Measurements from ENCODE around the gene GOLT1B. TPM values are rescaled to one million over a fixed set of nuclear protein-coding genes. Genes with fewer than 3 reads are reported as not detected.

Gene GOLT1B
- total RNA-seq, 4 donors from 2014 or later = 11.8 to 24.7 (median 21.6) TPM

- WGBS = 63% methylated on average over 2 of the region's 2 CpGs
- no peaks in the 10 kb centered on the region for H3K9me3 ChIP-seq
Measured at GRCh38 chr12:21562859-21563258, 61.3 kb downstream of the GOLT1B start.

DNA sequence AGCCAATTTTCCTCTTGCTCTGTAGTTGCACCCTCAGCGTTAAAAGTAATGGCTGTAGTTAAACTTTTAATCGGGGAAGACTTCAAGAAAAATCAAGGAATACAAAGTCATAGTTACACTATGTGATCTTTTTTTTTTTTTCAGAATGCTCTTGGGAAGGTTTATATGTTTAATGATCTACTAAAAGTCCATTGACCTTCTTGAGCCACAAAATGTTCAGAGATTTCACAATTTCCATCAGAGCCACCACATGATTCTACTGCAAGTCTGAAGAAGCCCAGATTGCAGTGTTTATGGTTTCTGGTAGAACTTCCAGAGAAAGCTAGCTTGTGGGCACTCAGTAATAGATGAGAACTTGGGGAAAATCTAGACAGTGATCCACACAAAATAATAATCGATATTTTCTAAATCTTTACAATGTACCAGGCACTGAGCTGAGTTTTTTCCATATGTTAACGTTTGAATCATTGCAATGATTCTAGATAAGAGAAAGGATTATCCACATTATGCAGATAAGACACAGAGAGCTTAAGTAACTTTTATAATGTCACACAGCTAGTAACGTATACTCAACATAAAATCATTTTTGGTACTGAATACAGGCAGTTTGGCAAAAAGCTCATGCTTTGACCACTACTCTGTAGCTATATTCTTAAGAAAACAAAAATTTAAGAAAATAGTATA, 64.8 kb downstream of the GOLT1B start:
- Histone ChIP-seq H3K9me3 (no peaks in the 10 kb centered on the region), H3K4me1 (no peaks in the 10 kb centered on the region), H3K27ac (replicated peaks in 1 of 4) (no peak overlapping the region), H3K27me3 (no peaks in the 10 kb centered on the region), H3K36me3 (no peaks in the 10 kb centered on the region), H3K4me3 (no peak overlapping the region)
- 86% methylated on average over 5 of the region's 5 CpGs for WGBS
- DNase-seq (ENCODE audit: extremely low spot score) = no peak
- intact Hi-C loops (cut with DNase I) = no loop called here
- TF ChIP-seq POLR2A (IDR thresholded peaks at IDR 0.05; ENCODE audit: low read depth) (no peak), CTCF (IDR thresholded peaks at IDR 0.05) (no peak), EP300 (IDR thresholded peaks at IDR 0.05) (no peak), POLR2AphosphoS5 (IDR thresholded peaks at IDR 0.05) (no peak)

More at GRCh38 chr12:21562859-21563258, 61.3 kb downstream of the GOLT1B start:
- no peak for DNase-seq (ENCODE audit: extremely low spot score)
- Histone ChIP-seq H3K36me3 (no peaks in the 10 kb centered on the region), H3K27ac (replicated peaks in 1 of 4) (no peak overlapping the region), H3K27me3 (no peaks in the 10 kb centered on the region), H3K4me1 (no peaks in the 10 kb centered on the region), H3K4me3 (no peak overlapping the region)
- intact Hi-C loops (cut with DNase I) = no loop called here
- no peak for TF ChIP-seq POLR2A (IDR thresholded peaks at IDR 0.05; ENCODE audit: low read depth)
- TF ChIP-seq EP300 (IDR thresholded peaks at IDR 0.05) = no peak
- TF ChIP-seq CTCF (IDR thresholded peaks at IDR 0.05) = no peak
- no peak for TF ChIP-seq POLR2AphosphoS5 (IDR thresholded peaks at IDR 0.05)

DNA sequence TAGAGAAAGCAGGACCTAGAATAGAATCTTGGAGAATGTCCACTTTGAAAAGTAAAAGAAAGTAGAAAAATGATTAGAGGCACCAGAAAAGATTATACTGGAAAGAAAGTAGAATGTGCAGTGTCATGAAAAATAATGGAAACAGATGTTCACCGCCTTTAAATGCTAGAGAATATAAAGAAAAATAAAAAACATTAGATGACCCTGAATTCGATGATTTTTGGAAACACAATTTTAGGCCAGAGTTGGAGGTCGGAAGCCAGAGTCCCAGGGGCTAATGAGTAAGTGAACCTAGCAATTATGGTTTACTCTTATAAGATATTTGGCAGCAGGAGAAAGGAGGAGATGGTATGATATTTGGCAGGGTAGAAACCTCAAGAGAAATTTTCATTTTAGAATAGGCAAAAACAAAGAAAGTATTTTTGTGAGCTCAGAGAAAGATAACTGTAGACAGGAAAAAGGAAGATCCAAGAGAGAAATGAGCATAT, 65.4 kb downstream of the GOLT1B start:
- DNase-seq (ENCODE audit: extremely low spot score) = no peak
- intact Hi-C loops (cut with DNase I) = no loop called here
- Histone ChIP-seq H3K27ac (replicated peaks in 1 of 4) (no peak overlapping the region), H3K4me1 (no peaks in the 10 kb centered on the region), H3K9me3 (no peaks in the 10 kb centered on the region), H3K4me3 (no peak overlapping the region), H3K27me3 (no peaks in the 10 kb centered on the region), H3K36me3 (no peaks in the 10 kb centered on the region)
- WGBS = 81% methylated on average over 3 of the region's 3 CpGs
- TF ChIP-seq EP300 (IDR thresholded peaks at IDR 0.05) (no peak), CTCF (IDR thresholded peaks at IDR 0.05) (no peak), POLR2A (IDR thresholded peaks at IDR 0.05; ENCODE audit: low read depth) (no peak), POLR2AphosphoS5 (IDR thresholded peaks at IDR 0.05) (no peak)

Other genes starting within 250 kb of the GOLT1B start
- under 1 TPM in 1 of 4 donors, not detected in 3; 0.19 TPM for gene SLCO1A2, start 166.9 kb upstream of the GOLT1B start, total RNA-seq
- not detected for gene IAPP, start 128.9 kb upstream of the GOLT1B start, total RNA-seq
- 10 to 100 TPM; 14.7 to 18.9 (median 17.1) TPM for gene PYROXD1, start 64.1 kb upstream of the GOLT1B start, total RNA-seq
- gene RECQL, start 154 bp upstream of the GOLT1B start, total RNA-seq = 10 to 100 TPM; 36.4 to 45.0 (median 42.2) TPM
- gene SPX, start 24.5 kb downstream of the GOLT1B start, total RNA-seq = 1 to 10 TPM in 1 of 4 donors, under 1 TPM in 3; 0.40 to 1.2 (median 0.66) TPM
- not detected for gene GYS2, start 103.1 kb downstream of the GOLT1B start, total RNA-seq
- 100 to 1,000 TPM; 299 to 433 (median 374) TPM for gene LDHB, start 156.1 kb downstream of the GOLT1B start, total RNA-seq